Mucosa of rectum (tissue), 2 donors: ENCODE data around the gene RAP1B.

Source experiments
- H3K27ac ChIP-seq, 2 donors: one replicate each; pipeline ENCODE4 v1.7.0; 2013; ENCODE audit warnings: inconsistent platforms in 2 of 2, low read depth in 2 of 2, low read length in 2 of 2
- H3K27me3 ChIP-seq, 2 donors: one replicate each; pipeline ENCODE4 v1.7.0; 2013; ENCODE audit warnings: low read length in 2 of 2; ENCODE audit not compliant: control insufficient read depth in 2 of 2, insufficient read depth in 2 of 2
- H3K36me3 ChIP-seq, 2 donors: one replicate each; pipeline ENCODE4 v1.7.0; 2013; ENCODE audit warnings: low read length in 2 of 2; ENCODE audit not compliant: control insufficient read depth in 2 of 2, insufficient read depth in 2 of 2
- H3K4me1 ChIP-seq, 2 donors: one replicate each; pipeline ENCODE4 v1.7.0; 2013; ENCODE audit warnings: low read length in 2 of 2, mild to moderate bottlenecking in 1 of 2; ENCODE audit not compliant: control insufficient read depth in 2 of 2, insufficient read depth in 2 of 2
- H3K4me3 ChIP-seq, 2 donors: one replicate each; pipeline ENCODE4 v1.7.0; 2013; ENCODE audit warnings: low read length in 2 of 2
- H3K9ac ChIP-seq, 2 donors: one replicate each; pipeline ENCODE4 v1.7.0; 2013; ENCODE audit warnings: low read length in 2 of 2, low read depth in 1 of 2, mild to moderate bottlenecking in 1 of 2
- H3K9me3 ChIP-seq, 2 donors: one replicate each; pipeline ENCODE4 v1.7.0; 2013; ENCODE audit warnings: low read length in 2 of 2; ENCODE audit not compliant: control insufficient read depth in 2 of 2
- donor health status: healthy.
- donor health status: Normal muscosa, but diverticular disease.

RAP1B gene

DNA sequence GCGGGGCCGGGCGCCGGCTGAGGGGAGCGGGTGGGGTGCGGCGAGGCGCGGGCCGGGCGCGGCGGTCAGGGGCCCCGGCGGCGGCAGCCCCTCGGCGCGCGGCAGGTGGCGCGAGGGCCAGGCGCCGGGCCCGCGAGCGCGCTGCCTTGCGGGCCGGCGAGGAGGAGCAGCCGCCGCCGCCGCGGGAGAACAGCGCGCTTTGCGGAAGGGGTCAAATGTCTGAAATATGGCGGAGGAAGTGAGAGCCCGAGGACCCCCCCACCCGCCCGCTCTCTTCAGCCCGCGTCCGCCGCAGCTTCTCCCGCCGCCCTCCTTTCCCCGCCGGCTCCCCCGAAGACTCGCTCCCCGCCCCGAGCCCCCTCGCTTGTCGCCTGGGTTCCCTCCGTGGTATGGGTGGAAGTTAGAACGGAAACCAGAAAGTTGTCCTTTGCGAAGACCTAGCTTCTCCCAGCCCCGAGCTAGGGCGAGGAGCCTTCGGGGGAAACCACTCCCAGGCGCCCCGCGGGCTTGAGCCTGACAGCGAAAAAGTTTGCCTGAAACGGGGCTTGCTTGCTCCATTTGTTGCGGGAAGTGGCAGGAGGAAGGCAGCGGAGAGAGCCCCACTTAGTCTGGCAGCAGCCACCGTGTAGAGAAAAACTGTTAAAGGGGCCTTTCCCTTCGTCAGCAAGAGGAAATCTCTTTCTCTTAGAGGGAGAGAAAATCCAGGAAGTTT is 551 bp downstream of the RAP1B start:
- no peaks in the 10 kb centered on the region for H3K9me3 ChIP-seq
- no peaks in the 10 kb centered on the region for H3K27me3 ChIP-seq
- peaks cover 31 to 34% of the 10 kb centered on the region in 2 donors for H3K4me1 ChIP-seq
- H3K4me3 ChIP-seq = peak overlapping the region; percentile 88 to 96
- H3K36me3 ChIP-seq = peaks cover 0 to 4% of the 10 kb centered on the region in 2 donors
- H3K9ac ChIP-seq = peak overlapping the region; percentile 97
- peak overlapping the region; percentile 99 for H3K27ac ChIP-seq

DNA sequence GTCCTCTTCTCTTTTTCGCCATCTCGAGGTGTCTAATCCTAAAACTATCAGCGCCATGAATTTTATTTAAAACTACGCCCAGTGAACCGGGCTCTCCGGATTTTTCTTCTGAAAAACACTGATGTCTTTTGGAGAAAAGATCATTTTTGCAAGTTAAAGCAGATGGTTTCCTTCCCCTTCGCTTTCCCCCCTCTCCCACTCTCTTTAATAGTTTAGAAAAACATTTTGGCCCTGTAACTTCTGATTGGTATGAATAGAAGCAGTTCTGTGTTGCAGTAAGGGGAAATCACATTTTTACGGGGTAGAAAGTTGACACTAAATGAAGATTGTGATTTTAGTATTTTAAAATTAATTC is 1.1 kb downstream of the RAP1B start:
- Histone ChIP-seq H3K27ac (peak overlapping the region; percentile 99), H3K4me1 (peaks cover 31 to 36% of the 10 kb centered on the region in 2 donors), H3K9me3 (no peaks in the 10 kb centered on the region), H3K36me3 (peaks cover 0 to 4% of the 10 kb centered on the region in 2 donors), H3K4me3 (peak overlapping the region; percentile 86 to 96), H3K27me3 (no peaks in the 10 kb centered on the region), H3K9ac (peak overlapping the region; percentile 97)

GRCh38 chr12:68612202-68612601 is 1.5 kb downstream of the RAP1B start:
- Histone ChIP-seq H3K4me3 (peak overlapping the region; percentile 86 to 96), H3K4me1 (peaks cover 31 to 36% of the 10 kb centered on the region in 2 donors), H3K9ac (peak overlapping the region; percentile 97)

DNA sequence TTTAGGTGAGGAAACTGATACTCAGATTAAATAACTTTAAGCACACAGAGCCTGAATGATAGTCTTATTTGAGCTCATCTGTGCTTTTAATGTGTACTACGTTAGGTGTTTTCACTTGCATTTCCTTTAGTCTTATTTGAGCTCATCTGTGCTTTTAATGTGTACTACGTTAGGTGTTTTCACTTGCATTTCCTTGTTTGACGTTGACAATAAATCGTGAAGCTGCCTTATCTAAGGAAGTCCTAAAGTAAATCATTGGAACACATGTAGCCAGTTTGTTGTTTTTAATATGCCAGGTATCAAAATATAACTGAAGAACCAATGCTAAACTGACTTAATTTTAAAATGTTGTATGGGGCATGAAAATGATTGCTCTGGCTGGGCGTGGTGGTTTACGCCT is 2.0 kb downstream of the RAP1B start:
- H3K9ac ChIP-seq = peak overlapping the region; percentile 97
- H3K4me1 ChIP-seq = peaks cover 31 to 38% of the 10 kb centered on the region in 2 donors
- H3K9me3 ChIP-seq = no peaks in the 10 kb centered on the region
- H3K27me3 ChIP-seq = no peaks in the 10 kb centered on the region
- H3K27ac ChIP-seq = peak overlapping the region; percentile 99
- H3K36me3 ChIP-seq = peaks cover 0 to 4% of the 10 kb centered on the region in 2 donors
- H3K4me3 ChIP-seq = peak overlapping the region; percentile 86 to 96

More at GRCh38 chr12:68612202-68612601, 1.5 kb downstream of the RAP1B start:
- no peaks in the 10 kb centered on the region for H3K27me3 ChIP-seq
- peaks cover 0 to 4% of the 10 kb centered on the region in 2 donors for H3K36me3 ChIP-seq
- peak overlapping the region; percentile 99 for H3K27ac ChIP-seq
- H3K9me3 ChIP-seq = no peaks in the 10 kb centered on the region

GRCh38 chr12:68613209-68613904 is 2.7 kb downstream of the RAP1B start:
- H3K36me3 ChIP-seq = peaks cover 0 to 4% of the 10 kb centered on the region in 2 donors

GRCh38 chr12:68614105-68614679 is 3.5 kb downstream of the RAP1B start:
- Histone ChIP-seq H3K27me3 (no peaks in the 10 kb centered on the region), H3K9ac (peak overlapping the region in 1 of 2 donors; percentile 12), H3K4me1 (peaks cover 36 to 39% of the 10 kb centered on the region in 2 donors), H3K36me3 (peaks cover 0 to 7% of the 10 kb centered on the region in 2 donors), H3K9me3 (no peaks in the 10 kb centered on the region), H3K27ac (peak overlapping the region in 1 of 2 donors; percentile 22), H3K4me3 (peak overlapping the region; percentile 86 to 96)

More at GRCh38 chr12:68613209-68613904, 2.7 kb downstream of the RAP1B start:
- Histone ChIP-seq H3K4me3 (peak overlapping the region; percentile 86 to 96), H3K4me1 (peaks cover 31 to 39% of the 10 kb centered on the region in 2 donors), H3K27ac (peak overlapping the region; percentile 99), H3K9ac (peak overlapping the region; percentile 17 to 97), H3K27me3 (no peaks in the 10 kb centered on the region), H3K9me3 (no peaks in the 10 kb centered on the region)

- H3K27me3 ChIP-seq = no peaks in the 10 kb centered on the region
- no peak overlapping the region for H3K27ac ChIP-seq
- H3K9me3 ChIP-seq = no peaks in the 10 kb centered on the region
- peak overlapping the region in 1 of 2 donors; percentile 12 for H3K9ac ChIP-seq
- peak overlapping the region in 1 of 2 donors; percentile 86 for H3K4me3 ChIP-seq
- H3K36me3 ChIP-seq = peaks cover 0 to 7% of the 10 kb centered on the region in 2 donors
- peaks cover 35 to 41% of the 10 kb centered on the region in 2 donors for H3K4me1 ChIP-seq
These were observed 4.1 kb downstream of the RAP1B start for GRCh38 chr12:68614769-68615168.

DNA sequence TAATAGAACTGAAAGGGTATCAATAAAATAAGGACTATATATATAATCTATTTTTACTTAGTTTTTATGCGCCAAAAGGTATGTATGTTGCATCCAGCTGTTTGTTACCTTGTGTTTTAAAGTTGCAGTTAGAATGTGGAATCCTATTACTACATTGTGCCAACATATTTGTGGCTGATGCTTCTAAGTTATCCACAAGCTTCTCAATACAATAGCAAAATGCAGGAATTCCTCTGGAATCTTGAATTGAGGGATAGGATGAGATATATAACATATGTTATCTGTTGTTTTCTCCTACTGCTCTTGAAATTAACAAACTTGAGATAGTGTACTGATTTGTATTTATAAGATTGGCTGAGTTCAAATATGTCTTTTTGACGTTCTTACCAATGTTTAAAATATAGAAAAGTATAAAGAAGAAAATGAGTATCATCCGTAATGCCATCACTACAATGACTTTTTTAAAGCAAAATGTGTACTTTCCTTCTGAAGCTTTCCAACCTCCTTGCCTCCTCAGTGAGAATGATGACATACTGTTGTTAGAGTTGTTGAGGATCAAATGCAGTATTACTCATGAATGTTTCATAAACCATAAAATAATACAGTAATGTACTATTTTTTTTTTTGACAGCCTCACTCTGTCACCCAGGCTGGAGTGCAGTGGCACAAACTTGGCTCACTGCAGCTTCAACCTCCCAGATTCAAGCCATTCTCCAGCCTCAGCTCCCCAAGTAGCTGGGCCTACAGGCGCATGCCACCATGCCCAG is 6.6 kb downstream of the RAP1B start:
- Histone ChIP-seq H3K4me1 (peaks cover 42 to 48% of the 10 kb centered on the region in 2 donors), H3K4me3 (no peak overlapping the region), H3K9ac (no peak overlapping the region), H3K36me3 (peaks cover 0 to 7% of the 10 kb centered on the region in 2 donors), H3K27me3 (no peaks in the 10 kb centered on the region), H3K27ac (no peak overlapping the region), H3K9me3 (no peaks in the 10 kb centered on the region)

- H3K27me3 ChIP-seq = no peaks in the 10 kb centered on the region
- no peak overlapping the region for H3K4me3 ChIP-seq
- H3K27ac ChIP-seq = no peak overlapping the region
- no peak overlapping the region for H3K9ac ChIP-seq
- peaks cover 25 to 38% of the 10 kb centered on the region in 2 donors for H3K4me1 ChIP-seq
- peaks cover 0 to 3% of the 10 kb centered on the region in 2 donors for H3K36me3 ChIP-seq
- H3K9me3 ChIP-seq = no peaks in the 10 kb centered on the region
These were observed 8.8 kb downstream of the RAP1B start for GRCh38 chr12:68619541-68619940.
